ENCODE data around the gene KLHL36.

KLHL36 gene

DNA sequence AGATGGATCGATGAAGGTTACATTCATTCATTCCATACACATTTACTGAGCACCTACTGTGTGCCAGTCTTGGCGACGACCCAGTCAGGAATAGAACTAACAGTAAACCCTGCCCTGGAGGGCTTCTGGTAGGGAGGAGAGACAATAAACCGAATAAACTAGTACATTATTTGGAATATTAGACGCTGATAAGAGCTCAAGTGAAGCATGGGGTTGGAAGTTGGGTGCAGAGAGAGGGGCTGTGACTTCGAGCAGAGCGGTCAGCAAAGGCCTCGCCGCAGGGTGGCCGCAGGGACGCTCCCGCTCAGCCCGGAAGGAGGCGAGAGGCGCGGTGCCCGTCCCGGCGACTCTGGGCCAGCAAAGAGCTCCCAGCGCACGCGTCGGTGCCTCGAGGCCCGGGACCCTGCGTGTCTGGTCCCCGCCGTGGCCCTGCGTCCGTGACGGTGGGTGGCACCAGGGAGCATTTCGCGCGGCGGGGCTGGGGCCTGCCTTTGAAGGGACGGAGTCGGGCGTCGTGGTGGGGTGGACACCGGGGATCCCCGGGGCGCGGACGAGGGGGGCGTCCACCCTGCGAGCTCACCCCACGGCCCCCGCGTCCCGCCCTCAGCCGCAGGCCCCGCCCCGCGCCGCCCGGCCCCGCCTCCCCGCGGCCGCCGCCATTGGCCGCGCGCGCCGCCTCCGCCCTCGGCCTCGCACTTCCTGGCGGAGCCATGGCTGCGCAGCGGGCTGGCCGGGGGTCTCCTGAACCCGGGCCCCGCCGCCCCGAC lies at the start of gene KLHL36:
TSS of gene KLHL36 (plus strand) at position 684 of the 767 bp plus-strand sequence. CDS start 2,357 bp downstream, outside the sequence.
- DNase-seq (ENCODE audit: low spot score) = peak; percentile 83

GRCh38 chr16:84599521-84600202 lies 48.6 kb upstream of the KLHL36 start:
- no peak for DNase-seq (ENCODE audit: low spot score)

- DNase-seq (ENCODE audit: low spot score) = no peak
These were observed 47.7 kb upstream of the KLHL36 start for GRCh38 chr16:84600343-84601229.

DNA sequence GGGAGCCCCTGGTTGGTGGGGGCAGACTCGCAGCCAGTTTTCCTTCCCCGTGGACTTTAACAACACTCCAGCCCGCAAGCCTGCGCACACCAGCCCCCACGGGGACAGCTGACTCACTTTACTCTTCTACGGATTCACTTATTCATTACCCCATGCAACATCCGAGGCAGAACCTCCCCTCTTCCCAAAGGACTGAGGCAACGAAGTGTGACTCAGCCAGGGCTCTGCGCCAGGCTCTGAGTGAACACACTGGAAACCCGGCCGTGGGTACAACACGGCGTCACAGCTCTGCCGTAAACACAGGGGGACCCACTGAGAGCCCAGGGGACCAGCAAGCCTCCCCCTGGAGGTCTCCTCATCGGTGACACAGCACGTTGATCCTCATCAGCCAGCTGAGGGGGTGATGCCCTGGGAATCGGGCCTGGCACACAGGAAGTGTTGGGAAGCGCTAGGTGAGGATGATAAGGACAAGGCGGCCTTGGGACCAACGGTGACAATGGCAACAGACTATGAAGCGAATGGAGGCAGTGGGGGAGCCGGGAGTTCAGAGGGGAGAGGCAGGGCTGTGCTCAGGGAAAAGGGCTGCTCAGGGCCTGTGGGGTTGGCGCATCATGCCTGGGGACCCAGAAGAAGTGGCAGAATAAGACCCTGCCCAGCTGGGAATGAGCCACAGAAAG lies 45.0 kb upstream of the KLHL36 start:
- no peak for DNase-seq (ENCODE audit: low spot score)

GRCh38 chr16:84603940-84604339 lies 44.4 kb upstream of the KLHL36 start:
- DNase-seq (ENCODE audit: low spot score) = no peak

DNA sequence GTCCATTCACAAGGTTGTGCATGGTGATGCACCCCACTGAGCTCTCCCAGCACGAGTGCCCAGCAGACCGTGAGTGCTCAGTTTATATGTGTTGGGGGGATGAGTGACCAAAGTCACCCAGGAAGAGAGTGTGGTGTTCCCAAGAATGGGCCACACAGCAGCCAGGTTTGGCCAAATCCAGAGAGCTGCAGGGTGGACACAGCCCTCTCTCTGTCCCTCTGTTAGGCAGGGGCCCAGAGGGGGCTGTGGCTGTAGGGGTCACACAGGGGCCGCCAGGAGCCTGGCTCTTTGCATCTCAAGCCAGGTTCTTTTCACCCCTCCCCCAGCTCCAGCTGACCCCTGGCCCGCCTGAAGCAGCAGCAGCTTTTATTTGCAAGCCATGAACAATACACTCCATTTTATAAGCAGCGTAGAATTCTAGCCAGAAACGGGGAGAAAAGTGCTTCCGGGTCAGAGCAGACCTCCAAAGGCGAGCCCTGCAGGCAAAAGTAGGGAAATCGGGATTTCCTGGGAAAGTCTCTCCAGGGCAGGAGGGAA lies 43.8 kb upstream of the KLHL36 start:
- DNase-seq (ENCODE audit: low spot score) = no peak

DNA sequence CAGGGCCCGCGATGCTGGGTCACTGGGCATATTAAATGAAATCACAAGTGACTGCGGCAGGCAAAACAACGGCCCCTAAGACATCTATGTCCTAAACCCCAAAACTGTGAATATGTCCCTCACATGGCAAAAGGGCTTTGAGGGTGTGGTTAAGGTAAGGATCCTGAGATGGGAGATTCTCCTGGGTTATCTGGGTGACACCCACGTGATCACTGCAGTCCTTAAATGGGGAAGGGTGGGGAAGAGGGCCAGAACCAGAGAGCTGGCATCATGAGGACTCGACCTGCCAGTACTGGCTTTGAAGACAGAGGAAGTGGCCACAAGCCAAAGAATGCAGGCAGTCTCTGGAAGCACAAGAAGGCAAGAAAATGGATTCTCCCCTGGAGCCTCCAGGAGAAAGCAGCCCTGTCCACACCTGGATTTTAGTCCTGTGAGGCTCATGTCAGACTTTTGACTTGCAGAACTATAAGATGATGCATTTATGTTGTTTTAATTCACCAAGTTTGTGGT lies 42.9 kb upstream of the KLHL36 start:
- DNase-seq (ENCODE audit: low spot score) = no peak

- no peak for DNase-seq (ENCODE audit: low spot score)
These were observed 42.0 kb upstream of the KLHL36 start for GRCh38 chr16:84606081-84606875.

DNA sequence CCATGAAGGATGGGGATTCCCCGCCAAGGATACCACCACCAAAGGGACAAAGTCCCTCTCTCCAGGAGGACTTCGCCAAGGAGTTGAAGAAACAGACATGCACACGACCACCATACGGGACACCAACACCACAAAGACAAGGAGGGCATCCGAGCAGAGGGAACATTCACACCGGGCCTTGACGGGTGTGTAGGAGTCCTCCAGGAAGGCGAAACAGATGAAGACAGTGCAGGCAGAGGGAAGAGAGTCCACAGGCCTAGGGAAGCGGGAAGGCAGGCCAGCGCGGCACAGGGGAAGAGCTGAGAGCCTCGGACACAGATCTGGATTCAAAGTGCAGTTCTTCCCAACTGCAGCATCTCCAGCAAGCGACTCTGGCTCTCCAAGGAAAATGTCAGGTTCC lies 41.2 kb upstream of the KLHL36 start:
- no peak for DNase-seq (ENCODE audit: low spot score)

- DNase-seq (ENCODE audit: low spot score) = no peak
These were observed 40.6 kb upstream of the KLHL36 start for GRCh38 chr16:84607694-84608093.

GRCh38 chr16:84608282-84608681 lies 40.0 kb upstream of the KLHL36 start:
- DNase-seq (ENCODE audit: low spot score) = no peak

DNA sequence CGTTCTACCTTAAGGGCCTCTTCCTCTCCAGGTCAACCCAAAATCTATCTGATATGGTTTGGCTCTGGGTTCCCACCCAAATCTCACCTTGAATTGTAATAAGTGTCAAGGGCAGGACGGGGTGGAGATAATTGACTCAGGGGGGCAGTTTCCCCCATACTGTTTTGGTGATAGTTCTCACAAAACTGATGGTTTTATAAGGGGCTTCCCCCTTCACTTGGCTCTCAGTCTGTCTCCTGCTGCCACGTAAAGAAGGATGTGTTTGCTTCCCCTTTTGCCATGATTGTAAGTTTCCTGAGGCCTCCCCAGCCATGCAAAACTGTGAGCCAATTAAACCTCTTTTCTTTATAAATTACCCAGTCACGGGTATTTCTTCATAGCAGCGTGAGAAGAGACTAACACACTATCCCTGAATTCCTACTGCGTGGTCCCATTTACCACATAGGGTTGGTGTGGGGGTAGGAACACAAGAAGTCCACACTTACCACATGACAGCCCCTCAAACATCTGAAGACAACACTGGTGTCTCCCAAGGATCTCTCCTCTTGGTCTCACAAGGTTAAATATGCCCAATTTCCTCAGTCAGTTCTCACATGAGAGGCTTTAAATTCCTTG lies 38.6 kb upstream of the KLHL36 start:
- DNase-seq (ENCODE audit: low spot score) = no peak

GRCh38 chr16:84610376-84610775 lies 37.9 kb upstream of the KLHL36 start:
- no peak for DNase-seq (ENCODE audit: low spot score)

GRCh38 chr16:84611041-84611440 lies 37.3 kb upstream of the KLHL36 start:
- no peak for DNase-seq (ENCODE audit: low spot score)

GRCh38 chr16:84612686-84613085 lies 35.6 kb upstream of the KLHL36 start:
- no peak for DNase-seq (ENCODE audit: low spot score)

DNA sequence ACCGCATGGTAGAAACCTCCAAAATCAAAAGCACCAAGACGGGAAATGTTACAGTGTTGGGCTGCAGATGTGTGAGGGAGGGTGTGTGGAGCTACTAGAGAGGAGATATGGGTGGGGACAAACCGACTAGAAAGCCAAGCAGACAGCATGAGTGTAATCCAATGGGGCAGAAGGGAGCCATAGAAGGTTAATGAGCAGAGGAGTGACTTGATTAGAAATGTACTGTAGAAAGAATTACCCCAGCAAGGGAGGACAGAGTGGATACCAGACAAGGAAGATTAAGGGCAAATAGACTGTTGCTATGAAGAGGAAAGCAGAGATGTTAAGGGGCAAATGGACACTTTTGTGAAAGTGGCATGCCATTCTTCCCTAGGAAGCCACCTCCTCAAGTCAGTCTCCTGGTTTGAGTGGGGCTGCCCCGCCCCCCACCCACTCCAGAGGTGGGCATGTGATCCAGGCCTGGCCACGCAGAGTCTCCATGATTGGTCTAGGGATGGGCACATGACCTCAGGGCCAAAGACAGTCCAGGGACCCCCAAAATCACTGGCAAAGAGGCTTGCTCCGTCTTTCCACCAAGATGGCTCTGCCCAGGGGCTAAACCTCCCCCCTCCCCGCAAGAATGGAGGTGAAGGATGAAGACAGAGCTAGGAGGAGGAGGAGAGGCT lies 34.8 kb upstream of the KLHL36 start:
- no peak for DNase-seq (ENCODE audit: low spot score)

DNA sequence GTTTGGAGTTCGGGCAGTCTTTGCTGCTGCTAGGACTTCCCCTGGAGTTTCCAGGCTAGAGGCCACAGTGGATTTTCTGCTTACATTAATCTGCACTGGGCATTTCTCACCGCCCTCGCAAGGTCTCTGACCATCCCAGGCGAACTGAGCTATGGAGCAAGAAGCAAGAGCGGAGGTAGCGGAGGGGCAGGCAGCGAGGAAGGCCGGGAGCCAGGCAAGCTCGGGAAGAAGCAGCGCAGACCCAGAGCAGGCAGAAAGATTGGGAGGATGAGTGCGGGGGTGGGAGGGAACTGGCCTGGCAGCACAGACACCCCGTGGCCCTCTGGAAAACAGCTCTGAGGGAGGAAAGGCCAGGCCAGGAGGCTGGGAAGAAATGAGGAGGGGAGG lies 34.2 kb upstream of the KLHL36 start:
- no peak for DNase-seq (ENCODE audit: low spot score)

DNA sequence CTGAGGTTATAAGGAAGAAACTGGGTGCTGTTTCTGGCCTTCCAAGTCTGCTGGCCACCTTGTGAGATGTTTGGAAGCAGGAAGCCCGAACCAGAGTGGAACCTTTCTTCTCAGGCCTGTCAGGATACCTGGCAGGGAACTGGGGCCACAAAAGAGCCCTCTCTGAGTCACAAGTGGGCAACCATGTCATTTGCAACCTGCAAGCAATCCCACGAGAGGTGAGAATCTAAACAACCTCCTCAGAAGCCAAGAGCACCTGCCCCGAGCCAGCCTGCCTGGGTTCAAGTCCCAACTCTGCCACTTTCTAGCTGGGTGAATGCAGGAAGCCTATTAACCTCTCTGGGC lies 33.7 kb upstream of the KLHL36 start:
- no peak for DNase-seq (ENCODE audit: low spot score)

DNA sequence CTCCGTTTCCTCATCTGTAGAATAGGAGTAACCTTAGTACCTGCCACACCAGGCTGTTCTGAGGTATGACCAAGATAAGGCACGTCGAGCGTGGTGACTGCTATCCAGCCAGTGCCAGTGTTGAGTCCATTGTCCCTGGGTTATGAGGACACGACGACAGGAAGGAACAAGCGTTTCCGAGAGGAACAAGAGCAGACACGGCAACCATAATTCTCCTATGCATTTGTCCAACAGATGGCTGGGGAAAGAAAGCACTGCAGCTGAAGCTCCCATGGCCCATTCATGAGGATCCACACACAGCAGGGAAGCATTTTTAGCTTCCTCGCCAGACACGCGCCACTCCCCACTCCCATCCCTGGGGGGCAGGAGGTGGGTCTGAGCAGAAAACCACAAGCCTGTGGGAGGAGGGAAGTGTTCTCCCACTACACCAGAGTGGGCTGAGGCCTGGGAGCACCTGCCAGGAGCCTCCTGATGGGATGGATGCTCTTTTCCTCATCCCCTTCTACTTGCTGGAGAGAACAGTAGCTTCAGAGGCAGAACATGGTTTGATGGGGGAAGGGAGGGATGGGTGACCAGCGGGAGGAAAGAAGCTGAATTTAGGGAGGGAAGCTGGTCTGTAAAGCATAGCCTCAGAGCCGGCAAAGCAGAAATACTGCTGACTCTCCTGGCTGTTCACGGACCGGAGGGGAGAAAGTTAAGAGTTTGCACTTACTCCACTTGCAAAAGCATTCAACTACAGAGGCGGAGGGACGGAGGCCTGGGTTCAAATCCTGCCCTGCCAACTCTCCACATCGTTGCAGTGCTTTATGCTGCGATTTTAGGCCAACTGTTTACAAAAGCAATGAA lies 33.1 kb upstream of the KLHL36 start:
- no peak for DNase-seq (ENCODE audit: low spot score)

Measured in left forelimb (tissue), 1 donor.